NCI-H2171 (cell line): ENCODE data around the gene TAS1R2.
"Not testable (repeated sequence)": the region's sequence is repeated elsewhere in the genome, so short reads cannot be mapped to it uniquely, and the experiment has no call there.

ENCODE experiments used
- DNase-seq: peaks from one replicate; lab custom pipeline; 2025; lab: John Stamatoyannopoulos, UW

TAS1R2 gene

GRCh38 chr1:18883636-18884418, 24.4 kb upstream of the TAS1R2 start:
- peak; percentile 32 for DNase-seq

DNA sequence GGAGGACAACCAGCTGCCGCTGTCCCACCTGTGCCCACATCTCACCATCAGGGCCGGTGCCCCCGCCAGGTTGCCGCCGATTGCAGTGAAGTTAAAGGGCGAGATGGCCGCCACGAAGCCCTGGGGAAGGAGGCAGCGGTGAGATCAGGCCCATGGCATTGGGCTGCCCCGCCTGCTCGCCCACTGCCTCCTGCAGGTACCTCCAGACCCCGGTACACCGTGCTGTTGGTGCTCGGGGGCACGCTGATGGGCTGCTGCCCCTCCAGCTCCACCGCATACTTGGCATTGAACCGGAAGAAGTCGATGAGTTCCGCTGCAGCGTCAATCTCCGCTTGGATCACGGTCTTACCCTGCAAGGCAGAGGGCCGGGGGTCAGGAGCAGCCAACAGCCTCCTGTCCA, 23.6 kb upstream of the TAS1R2 start:
- DNase-seq, result no peak

DNA sequence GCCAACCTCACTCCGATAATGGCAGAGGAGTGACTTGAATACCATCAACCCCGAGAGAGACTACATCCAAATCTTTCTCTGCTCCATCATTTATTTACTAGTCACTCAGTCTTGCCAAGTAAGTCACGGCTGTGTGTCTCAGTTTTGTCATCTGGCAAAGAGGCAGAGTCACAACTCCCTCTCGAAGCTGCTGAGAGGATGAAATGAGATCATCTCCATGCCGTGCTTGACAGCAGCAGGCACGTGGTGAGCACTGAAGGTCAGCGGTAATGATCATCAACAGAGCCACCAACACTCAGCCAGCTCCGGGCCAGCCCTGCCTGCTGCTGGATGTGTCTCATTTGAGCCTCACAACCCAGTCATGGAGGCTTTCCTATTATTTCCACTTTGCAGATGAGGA, 23.0 kb upstream of the TAS1R2 start:
- no peak for DNase-seq

GRCh38 chr1:18881642-18882431, 22.4 kb upstream of the TAS1R2 start:
- no peak for DNase-seq

DNA sequence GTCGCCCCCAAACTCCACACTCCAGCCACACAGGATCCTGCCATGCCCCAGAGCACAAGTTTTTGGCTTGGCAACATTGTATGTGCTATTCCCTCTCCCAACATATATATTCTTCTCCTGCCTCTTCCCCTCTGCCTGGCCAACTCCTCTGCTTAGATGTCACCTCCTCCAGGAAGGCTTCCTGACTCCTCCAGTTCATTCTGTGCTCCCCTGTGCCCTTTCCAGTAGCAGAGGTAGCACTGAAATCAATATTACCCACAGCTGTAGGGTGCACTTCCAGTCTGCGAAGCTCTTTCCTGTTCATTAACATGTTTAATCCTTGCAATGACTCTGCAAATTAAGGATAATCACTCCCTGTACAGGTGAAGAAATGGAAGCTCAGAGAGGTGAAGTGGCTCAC, 21.7 kb upstream of the TAS1R2 start:
- DNase-seq, result no peak

DNA sequence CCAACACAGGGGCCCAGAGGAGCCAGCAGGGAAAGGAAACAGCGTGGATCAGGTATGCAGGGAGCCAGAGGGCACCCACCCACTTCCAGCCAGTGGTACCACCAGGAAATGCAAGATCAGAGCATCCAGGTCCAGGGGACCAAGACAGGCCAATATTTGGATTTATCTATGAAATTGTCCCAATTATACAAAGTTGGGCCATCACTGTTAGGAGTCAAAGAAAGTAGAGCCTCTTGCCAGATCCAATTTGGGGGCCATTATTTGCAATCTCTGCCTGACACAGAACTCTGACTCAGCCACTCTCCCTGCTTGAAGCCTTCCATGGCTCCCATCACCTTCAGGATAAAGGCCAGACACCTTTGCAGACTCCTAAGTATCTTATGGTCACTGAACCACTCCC, 21.1 kb upstream of the TAS1R2 start:
- no peak for DNase-seq

- DNase-seq, result no peak
These were observed 20.4 kb upstream of the TAS1R2 start for GRCh38 chr1:18879791-18880309.

DNA sequence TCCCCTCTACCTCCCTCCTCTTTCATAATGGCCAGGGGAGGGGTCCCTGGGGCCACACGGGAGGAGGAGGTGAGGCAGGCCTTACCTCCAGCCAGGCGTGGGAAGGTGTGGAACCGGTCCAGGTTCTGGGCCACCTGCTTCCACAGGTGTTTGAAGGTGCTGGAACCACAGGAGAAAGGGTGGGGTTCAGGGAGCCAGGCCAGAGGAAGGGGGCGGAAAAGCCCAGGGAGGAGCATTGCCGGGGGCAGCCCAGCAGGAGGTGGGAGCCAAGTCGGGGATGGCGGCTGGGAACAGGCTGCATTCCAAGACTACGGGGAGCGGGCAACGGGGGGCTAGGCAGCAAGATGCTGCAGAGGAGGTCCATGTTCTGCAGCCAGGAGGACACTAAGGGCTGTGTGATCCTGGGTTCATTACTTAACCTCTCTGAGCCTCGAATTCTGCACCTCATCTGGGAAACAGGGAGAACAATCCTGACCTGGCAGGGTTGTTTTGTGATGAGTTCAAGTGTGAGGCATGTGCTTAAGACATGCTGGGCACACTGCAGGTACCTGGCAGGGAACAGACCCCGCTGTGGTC, 19.8 kb upstream of the TAS1R2 start:
- no peak for DNase-seq

DNA sequence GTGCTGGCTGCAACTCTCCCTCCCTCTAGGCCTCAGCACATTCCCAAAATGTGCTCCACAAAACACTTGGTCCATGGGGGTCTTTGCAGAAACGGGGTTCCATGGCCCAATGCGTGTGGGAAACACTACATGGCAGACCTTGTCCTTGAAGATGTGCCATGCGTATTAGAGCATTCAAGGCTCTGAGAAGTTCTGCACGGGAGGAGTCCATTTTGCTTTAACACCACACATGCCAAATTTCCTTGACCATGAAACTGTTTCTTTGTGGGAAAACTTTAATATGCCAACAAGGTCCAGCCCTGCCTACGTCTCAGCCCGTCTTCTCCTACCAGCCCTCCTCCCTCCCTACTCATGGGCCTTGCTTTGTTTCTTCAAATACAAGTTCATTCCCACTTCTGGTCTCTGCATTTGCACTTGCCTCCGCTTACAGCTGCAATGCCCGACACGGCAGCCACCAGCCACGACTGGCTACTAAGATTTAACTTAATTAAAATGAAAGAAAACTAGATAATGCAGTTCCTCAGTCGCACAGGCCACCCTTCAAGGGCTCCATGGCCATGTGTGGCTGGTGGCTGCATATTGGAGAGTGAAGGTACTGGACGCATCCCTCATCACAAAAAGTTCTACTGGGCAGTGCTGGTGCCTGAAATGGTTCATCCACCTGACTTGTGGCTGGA, 19.2 kb upstream of the TAS1R2 start:
- DNase-seq, result no peak

GRCh38 chr1:18877282-18877681, 17.8 kb upstream of the TAS1R2 start:
- DNase-seq, result no peak

- DNase-seq, result no peak
These were observed 16.8 kb upstream of the TAS1R2 start for GRCh38 chr1:18876210-18876609.

GRCh38 chr1:18875796-18876128, 16.3 kb upstream of the TAS1R2 start:
- no peak for DNase-seq

DNA sequence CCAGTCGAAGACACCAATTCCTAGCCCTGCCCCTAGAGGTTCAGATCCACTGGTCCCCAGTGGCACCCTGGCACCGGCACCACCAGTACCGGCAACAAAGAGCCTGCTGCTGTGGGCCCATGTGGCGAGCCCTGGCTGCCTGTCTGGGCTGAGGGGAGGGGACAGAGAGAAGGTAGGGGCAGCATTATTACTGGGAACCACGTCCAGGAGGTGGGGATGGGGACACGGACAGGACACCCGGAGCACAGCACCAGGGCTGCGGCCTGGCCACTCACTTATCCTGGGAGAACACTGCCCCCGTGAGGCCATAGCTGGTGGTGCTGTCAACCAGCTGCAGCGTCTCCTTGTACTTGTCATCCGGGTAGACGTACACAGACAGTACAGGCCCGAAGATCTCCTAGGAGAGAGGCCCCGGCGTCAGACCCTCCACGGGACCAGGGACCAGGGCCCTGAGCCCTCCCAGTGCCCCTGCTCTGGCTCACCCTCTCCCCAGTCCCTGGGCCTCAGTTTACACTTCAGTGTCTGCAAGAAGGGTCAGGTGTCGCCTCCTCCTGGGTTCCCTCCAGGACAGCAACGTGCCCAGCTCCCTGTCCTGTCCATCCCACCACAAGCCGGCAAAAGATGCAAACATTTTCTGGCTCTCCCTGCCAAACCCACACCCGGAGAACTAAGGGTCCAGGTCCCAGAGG, 15.8 kb upstream of the TAS1R2 start:
- peak; percentile 35 for DNase-seq

DNA sequence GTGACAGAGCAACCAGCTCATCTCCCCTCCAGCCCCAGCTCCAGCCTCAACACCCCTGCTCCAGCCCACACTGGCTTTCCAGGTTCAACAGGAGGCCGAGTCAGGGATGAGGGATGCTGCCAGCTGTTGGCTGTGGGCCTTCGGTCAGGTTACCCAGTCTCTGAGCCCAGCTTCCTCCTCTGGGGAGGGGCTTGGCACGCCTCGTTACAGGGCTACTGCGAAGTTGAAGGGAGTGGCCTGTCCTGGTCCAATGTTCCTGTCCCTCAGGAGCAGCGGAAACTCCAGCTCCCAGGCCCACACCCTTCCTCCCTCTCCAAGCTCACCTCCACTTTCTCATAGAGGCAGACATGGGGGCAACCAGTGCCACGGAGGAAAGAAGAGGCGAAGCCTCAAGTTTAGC, 15.1 kb upstream of the TAS1R2 start:
- no peak for DNase-seq

- no peak for DNase-seq
These were observed 14.6 kb upstream of the TAS1R2 start for GRCh38 chr1:18874036-18874435.

- no peak for DNase-seq
These were observed 12.7 kb upstream of the TAS1R2 start for GRCh38 chr1:18872071-18872611.

- no peak for DNase-seq
These were observed 12.1 kb upstream of the TAS1R2 start for GRCh38 chr1:18871401-18872070.

DNA sequence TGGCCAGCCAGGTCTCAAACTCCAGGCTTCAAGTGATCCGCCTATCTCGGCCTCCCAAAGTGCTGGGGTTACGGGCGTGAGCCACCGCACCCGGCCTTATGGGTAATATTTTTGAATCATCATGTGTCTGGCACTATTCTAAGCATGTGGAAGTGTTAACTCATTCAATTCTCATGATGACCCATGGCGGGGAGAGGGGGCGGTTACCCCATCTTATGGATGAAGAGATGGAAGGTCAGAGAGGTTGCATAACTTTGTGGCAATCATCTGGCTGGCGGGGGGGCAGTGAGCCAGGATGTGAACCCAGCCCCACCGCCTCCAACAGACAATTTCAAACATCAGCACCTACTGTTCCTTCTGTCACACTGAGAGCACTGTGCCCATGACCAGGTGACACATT, 11.5 kb upstream of the TAS1R2 start:
- DNase-seq, result no peak

GRCh38 chr1:18870595-18870865, 11.1 kb upstream of the TAS1R2 start:
- not testable (repeated sequence) for DNase-seq

DNA sequence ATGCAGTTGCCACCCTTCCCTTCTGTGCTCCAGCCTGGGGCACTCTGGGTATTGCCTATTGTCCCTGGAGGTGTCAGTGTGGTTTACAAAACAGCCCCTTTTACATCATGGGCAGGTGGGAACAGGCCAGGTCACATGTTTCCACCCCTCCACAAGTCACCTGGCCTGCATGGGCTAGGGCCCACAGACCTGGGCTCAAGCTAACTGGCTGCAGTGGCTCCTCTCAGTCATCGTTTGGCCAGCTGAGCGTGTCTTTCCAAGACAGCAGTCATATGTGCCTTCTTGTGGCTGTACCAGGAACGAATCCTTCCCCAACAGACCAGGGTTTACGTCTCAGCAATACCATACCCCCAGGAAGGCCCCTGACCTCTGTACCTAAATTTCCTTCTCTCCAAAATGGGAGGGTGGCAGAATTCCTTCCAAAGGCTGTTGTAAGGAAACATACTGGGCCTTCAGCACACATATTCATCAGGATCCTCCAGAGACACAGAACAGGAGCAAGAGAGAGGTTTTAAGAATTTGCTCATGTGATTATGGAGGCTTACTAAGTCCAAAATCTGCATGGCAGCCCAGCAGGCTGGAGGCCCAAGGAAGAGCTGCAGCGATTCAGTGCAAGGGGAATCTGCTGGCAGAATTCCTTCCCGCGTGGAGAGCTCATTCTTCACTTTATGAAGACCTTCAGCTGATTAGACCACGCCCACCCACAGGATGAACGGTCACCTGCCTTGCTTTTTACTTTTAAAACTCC, 10.6 kb upstream of the TAS1R2 start:
- no peak for DNase-seq
